ENCODE measurements around the gene ZNF324. TPM values are rescaled to one million over a fixed set of nuclear protein-coding genes. Genes with fewer than 3 reads are reported as not detected.
A peak's percentile ranks its signal among the peaks of the same experiment; 100 is the strongest.
"Not testable (repeated sequence)": the region's sequence is repeated elsewhere in the genome, so short reads cannot be mapped to it uniquely, and the experiment has no call there.

Gene ZNF324
- total RNA-seq, 1 experiment from 2014 or later = 18.2 TPM

DNA sequence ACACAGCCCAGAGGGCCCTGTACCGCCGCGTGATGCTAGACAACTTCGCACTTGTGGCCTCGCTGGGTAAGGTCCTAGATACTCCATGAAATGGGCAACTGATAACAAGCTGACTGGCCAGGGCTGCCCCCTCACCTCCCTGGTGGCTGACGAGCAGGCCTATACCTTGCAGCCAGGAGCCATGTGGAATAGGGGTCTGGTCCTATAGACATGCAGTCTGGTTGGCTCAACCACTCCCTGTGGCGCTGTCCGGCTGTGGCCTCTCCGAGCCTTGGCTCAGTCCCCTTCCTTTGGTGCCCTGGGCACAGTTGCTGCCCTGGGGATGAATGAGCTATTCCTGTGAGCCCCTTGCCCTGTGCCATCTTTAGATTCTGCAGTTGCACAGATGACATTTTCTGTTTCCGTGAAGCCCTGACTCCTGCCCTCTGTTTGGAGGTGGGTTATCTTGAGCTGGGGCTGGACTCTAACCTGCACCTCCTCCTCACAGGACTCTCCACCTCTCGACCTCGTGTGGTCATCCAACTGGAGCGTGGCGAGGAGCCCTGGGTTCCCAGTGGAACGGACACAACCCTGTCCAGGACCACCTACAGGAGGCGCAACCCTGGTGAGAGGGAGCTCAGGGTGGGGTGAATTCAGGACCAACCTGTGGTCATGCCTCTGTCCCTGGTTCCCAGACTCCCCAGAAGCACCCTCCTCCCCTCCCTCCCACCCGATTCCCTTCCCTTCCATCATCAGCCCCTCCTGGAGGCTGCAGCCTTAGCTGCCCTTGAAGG lies 2.5 kb downstream of the ZNF324 start:
- intact Hi-C loops (cut with micrococcal nuclease; ENCODE audit: unreplicated experiment) = no loop called here
- Mint-ChIP-seq H3K27me3 (ENCODE audit: unreplicated experiment) (no peaks in the 10 kb centered on the region), H3K4me1 (ENCODE audit: low read depth, unreplicated experiment) (peaks cover 14% of the 10 kb centered on the region), H3K36me3 (ENCODE audit: insufficient read depth, unreplicated experiment) (peaks cover 60% of the 10 kb centered on the region), H3K4me3 (ENCODE audit: low read depth, unreplicated experiment) (no peak overlapping the region), H3K27ac (ENCODE audit: unreplicated experiment) (no peak overlapping the region), H3K9me3 (ENCODE audit: low read depth, unreplicated experiment) (no peaks in the 10 kb centered on the region)
- CTCF ChIA-PET = no interaction called here
- no TSS peak for BruUV-seq (replicated peaks)
- TF ChIP-seq, protein P1, sequence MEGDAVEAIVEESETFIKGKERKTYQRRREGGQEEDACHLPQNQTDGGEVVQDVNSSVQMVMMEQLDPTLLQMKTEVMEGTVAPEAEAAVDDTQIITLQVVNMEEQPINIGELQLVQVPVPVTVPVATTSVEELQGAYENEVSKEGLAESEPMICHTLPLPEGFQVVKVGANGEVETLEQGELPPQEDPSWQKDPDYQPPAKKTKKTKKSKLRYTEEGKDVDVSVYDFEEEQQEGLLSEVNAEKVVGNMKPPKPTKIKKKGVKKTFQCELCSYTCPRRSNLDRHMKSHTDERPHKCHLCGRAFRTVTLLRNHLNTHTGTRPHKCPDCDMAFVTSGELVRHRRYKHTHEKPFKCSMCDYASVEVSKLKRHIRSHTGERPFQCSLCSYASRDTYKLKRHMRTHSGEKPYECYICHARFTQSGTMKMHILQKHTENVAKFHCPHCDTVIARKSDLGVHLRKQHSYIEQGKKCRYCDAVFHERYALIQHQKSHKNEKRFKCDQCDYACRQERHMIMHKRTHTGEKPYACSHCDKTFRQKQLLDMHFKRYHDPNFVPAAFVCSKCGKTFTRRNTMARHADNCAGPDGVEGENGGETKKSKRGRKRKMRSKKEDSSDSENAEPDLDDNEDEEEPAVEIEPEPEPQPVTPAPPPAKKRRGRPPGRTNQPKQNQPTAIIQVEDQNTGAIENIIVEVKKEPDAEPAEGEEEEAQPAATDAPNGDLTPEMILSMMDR (IDR thresholded peaks at IDR 0.05; ENCODE audit: unreplicated experiment) = no peak
- DNase-seq = no peak

DNA sequence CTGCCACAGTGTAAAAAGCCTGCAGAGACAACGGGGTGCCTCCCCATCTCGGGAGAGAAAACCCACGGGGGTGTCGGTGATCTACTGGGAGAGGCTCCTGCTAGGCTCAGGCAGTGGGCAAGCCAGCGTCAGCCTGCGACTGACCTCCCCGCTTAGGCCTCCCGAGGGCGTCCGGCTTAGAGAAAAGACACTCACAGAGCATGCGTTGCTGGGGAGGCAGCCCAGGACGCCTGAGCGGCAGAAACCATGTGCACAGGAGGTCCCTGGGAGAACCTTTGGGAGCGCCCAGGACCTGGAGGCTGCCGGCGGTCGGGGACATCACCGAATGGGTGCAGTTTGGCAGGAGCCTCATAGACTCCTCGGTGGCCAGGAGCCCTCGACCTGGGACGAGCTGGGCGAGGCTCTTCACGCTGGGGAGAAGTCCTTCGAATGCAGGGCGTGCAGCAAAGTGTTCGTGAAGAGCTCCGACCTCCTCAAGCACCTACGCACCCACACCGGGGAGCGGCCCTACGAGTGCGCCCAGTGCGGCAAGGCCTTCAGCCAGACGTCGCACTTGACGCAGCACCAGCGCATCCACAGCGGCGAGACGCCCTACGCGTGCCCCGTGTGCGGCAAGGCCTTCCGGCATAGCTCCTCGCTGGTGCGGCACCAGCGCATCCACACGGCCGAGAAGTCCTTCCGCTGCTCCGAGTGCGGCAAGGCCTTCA lies 4.1 kb downstream of the ZNF324 start:
- peaks cover 74% of the 10 kb centered on the region for H3K36me3 Mint-ChIP-seq (ENCODE audit: insufficient read depth, unreplicated experiment)
- intact Hi-C loops (cut with micrococcal nuclease; ENCODE audit: unreplicated experiment); H3K4me3 Mint-ChIP-seq (ENCODE audit: low read depth, unreplicated experiment); DNase-seq; CTCF ChIA-PET; H3K27me3 Mint-ChIP-seq (ENCODE audit: unreplicated experiment); H3K27ac Mint-ChIP-seq (ENCODE audit: unreplicated experiment); BruUV-seq (replicated peaks); H3K9me3 Mint-ChIP-seq (ENCODE audit: low read depth, unreplicated experiment): not testable (repeated sequence)
- peaks cover 14% of the 10 kb centered on the region for H3K4me1 Mint-ChIP-seq (ENCODE audit: low read depth, unreplicated experiment)

DNA sequence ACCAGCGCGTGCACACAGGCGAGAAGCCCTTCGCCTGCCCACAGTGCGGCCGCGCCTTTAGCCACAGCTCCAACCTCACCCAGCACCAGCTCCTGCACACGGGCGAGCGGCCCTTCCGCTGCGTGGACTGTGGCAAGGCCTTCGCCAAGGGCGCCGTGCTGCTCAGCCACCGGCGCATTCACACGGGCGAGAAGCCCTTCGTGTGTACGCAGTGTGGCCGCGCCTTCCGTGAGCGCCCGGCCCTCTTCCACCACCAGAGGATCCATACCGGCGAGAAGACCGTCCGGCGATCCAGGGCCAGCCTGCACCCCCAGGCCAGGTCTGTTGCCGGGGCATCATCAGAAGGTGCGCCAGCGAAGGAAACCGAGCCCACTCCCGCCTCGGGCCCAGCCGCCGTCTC lies 4.9 kb downstream of the ZNF324 start:
- TF ChIP-seq, protein P1 (IDR thresholded peaks at IDR 0.05; ENCODE audit: unreplicated experiment) = no peak
- CTCF ChIA-PET = no interaction called here
- H3K9me3 Mint-ChIP-seq (ENCODE audit: low read depth, unreplicated experiment) = no peaks in the 10 kb centered on the region
- peaks cover 17% of the 10 kb centered on the region for H3K4me1 Mint-ChIP-seq (ENCODE audit: low read depth, unreplicated experiment)
- H3K27me3 Mint-ChIP-seq (ENCODE audit: unreplicated experiment) = no peaks in the 10 kb centered on the region
- H3K36me3 Mint-ChIP-seq (ENCODE audit: insufficient read depth, unreplicated experiment) = peaks cover 74% of the 10 kb centered on the region
- no peak overlapping the region for H3K4me3 Mint-ChIP-seq (ENCODE audit: low read depth, unreplicated experiment)
- DNase-seq = no peak
- intact Hi-C loops (cut with micrococcal nuclease; ENCODE audit: unreplicated experiment) = no loop called here
- no peak overlapping the region for H3K27ac Mint-ChIP-seq (ENCODE audit: unreplicated experiment)
- no TSS peak for BruUV-seq (replicated peaks)

DNA sequence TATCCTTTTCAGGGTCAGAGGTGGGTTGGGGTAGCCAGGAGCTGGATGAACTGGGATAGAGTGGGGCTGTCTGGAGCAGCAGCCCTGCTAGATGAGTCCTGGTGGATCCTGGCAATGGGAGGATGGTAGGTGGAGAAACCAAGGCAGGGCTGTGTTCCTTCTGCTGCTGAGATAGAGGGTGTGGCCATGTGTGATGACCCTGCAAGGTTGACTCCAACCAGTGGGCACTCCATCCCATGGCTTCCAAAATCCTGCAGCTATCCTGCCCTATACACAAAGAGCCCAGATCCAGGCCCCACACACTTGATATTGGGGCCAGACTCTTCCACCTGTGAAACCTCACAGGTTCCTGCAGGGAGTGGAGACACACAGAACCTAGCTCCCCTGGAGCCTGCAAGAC lies 6.9 kb downstream of the ZNF324 start:
- Mint-ChIP-seq H3K27me3 (ENCODE audit: unreplicated experiment) (no peaks in the 10 kb centered on the region), H3K4me1 (ENCODE audit: low read depth, unreplicated experiment) (peaks cover 9% of the 10 kb centered on the region), H3K9me3 (ENCODE audit: low read depth, unreplicated experiment) (no peaks in the 10 kb centered on the region), H3K27ac (ENCODE audit: unreplicated experiment) (peak overlapping the region; percentile 7), H3K4me3 (ENCODE audit: low read depth, unreplicated experiment) (no peak overlapping the region), H3K36me3 (ENCODE audit: insufficient read depth, unreplicated experiment) (peaks cover 64% of the 10 kb centered on the region)
- CTCF ChIA-PET = no interaction called here
- intact Hi-C loops (cut with micrococcal nuclease; ENCODE audit: unreplicated experiment) = no loop called here
- no TSS peak for BruUV-seq (replicated peaks)
- TF ChIP-seq, protein P1 (IDR thresholded peaks at IDR 0.05; ENCODE audit: unreplicated experiment) = no peak
- no peak for DNase-seq
